ENCODE results near the gene HMGA1. TPM values are rescaled to one million over a fixed set of nuclear protein-coding genes. Genes with fewer than 3 reads are reported as not detected.
"Not testable (repeated sequence)": the region's sequence is repeated elsewhere in the genome, so short reads cannot be mapped to it uniquely, and the experiment has no call there.

HMGA1 gene
- total RNA-seq, 1 experiment from 2014 or later: 2,446 TPM

- ChIA-PET POLR2A (interaction anchor here (0.5 to 2.2 kb wide), 8 partner anchors 13 to 177 kb away, joined by 3 to 13 read pairs (median 4); partner anchors contain the start of genes HMGA1 and RPS10), CTCF (interaction anchor here (0.6 to 3.5 kb wide), 41 partner anchors 8 to 359 kb away, joined by 3 to 51 read pairs (median 4); partner anchors contain the start of genes HMGA1, NUDT3 and RPS10)
- Mint-ChIP-seq H3K36me3 (peaks cover 10% of the 10 kb centered on the region), H3K9me3 (no peaks in the 10 kb centered on the region), H3K4me3 (peak overlapping the region; percentile 88), H3K27me3 (ENCODE audit: low read depth) (no peaks in the 10 kb centered on the region), H3K27ac (no peak overlapping the region; the same call in 1 of the 2 replicates), H3K4me1 (peaks cover 26% of the 10 kb centered on the region)
- DNase-seq (ENCODE audit: low spot score): no peak
- ATAC-seq: peak; percentile 6
- TF ChIP-seq ZNF512 (CRISPR knock-in tag; IDR thresholded peaks at IDR 0.05; ENCODE audit: borderline replicate concordance) (no peak), MAX (CRISPR knock-in tag; IDR thresholded peaks at IDR 0.05) (no peak), PREB (CRISPR knock-in tag; IDR thresholded peaks at IDR 0.05; ENCODE audit: borderline replicate concordance) (no peak), ZNF232 (CRISPR knock-in tag; IDR thresholded peaks at IDR 0.05) (no peak), TEAD4 (CRISPR knock-in tag; IDR thresholded peaks at IDR 0.05) (no peak), CBFB (CRISPR knock-in tag; IDR thresholded peaks at IDR 0.05; ENCODE audit: low read depth) (no peak), AFF4 (CRISPR knock-in tag; IDR thresholded peaks at IDR 0.05; ENCODE audit: borderline replicate concordance) (no peak), MLX (CRISPR knock-in tag; IDR thresholded peaks at IDR 0.05) (no peak), TEAD1 (CRISPR knock-in tag; IDR thresholded peaks at IDR 0.05) (no peak), HMGA2 (CRISPR knock-in tag; IDR thresholded peaks at IDR 0.05) (no peak), USF1 (CRISPR knock-in tag; IDR thresholded peaks at IDR 0.05) (no peak), CREM (CRISPR knock-in tag; IDR thresholded peaks at IDR 0.05) (no peak), AR (CRISPR knock-in tag; IDR thresholded peaks at IDR 0.05) (no peak), FOXJ3 (CRISPR knock-in tag; IDR thresholded peaks at IDR 0.05; ENCODE audit: borderline replicate concordance) (no peak), GRHL2 (CRISPR knock-in tag; IDR thresholded peaks at IDR 0.05; ENCODE audit: insufficient replicate concordance, severe bottlenecking) (no peak)
Measured at GRCh38 chr6:34249469-34250261, 13.0 kb downstream of the HMGA1 start.

- DNase-seq (ENCODE audit: low spot score); POLR2A ChIA-PET; H3K4me1 Mint-ChIP-seq; H3K4me3 Mint-ChIP-seq; H3K27ac Mint-ChIP-seq; H3K27me3 Mint-ChIP-seq (ENCODE audit: low read depth); ATAC-seq; H3K36me3 Mint-ChIP-seq; H3K9me3 Mint-ChIP-seq; CTCF ChIA-PET: not testable (repeated sequence)
Measured at GRCh38 chr6:34252395-34252794, 15.7 kb downstream of the HMGA1 start.

All from WTC11 (cell line).